Left lobe of liver (tissue), 2 donors: ENCODE measurements around the gene ILDR2. TPM values are rescaled to one million over a fixed set of nuclear protein-coding genes. Genes with fewer than 3 reads are reported as not detected.

Source experiments
- ATAC-seq: fragments of 200-7000 bp; cut with Tn5 transposase; one replicate; pipeline ENCODE4 v1.9.1; 2020; ENCODE audit warnings: mild to moderate bottlenecking, moderate library complexity
- DNase-seq: peaks from one replicate; pipeline ENCODE4 v3.0.0-alpha.2; 2020; ENCODE audit warnings: low spot score
- total RNA-seq: library from RNA; stranded (reverse); gene quantifications from one replicate; pipeline ENCODE4 v1.2.1, GENCODE V29; 2021
- donor health status: DM: no; HTN: no; CAD: no; lungs with moderate emphysema.
- donor health status: DM: no; HTN: yes; CAD: no.

The ILDR2 gene
- total RNA-seq, 1 donor from 2014 or later = 3.3 TPM

- DNase-seq = no peak
- ATAC-seq = no peak
Measured at GRCh38 chr1:166972826-166973225, 2.5 kb downstream of the ILDR2 start.

DNA sequence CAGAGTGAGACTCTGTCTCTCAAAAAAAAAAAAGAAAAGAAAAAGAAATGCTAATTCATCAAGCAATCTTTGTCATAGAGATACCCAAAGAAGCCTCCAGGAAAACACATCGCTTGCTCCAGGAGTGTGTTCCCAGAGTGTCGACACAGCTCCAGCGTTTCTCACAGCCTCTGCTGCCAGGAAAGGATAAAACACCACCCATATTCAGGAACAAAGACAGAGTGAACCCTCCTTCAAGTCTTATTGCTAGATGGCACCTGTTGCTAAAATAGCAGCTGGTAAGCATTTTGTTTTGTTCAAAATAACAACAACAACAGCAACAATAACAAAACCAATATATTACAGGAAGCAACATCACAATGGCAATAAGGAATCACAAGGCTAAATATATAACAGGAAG is 3.1 kb downstream of the ILDR2 start:
- DNase-seq (no peak), ATAC-seq (no peak)

GRCh38 chr1:166971252-166971651 is 4.1 kb downstream of the ILDR2 start:
- no peak for DNase-seq
- no peak for ATAC-seq

DNA sequence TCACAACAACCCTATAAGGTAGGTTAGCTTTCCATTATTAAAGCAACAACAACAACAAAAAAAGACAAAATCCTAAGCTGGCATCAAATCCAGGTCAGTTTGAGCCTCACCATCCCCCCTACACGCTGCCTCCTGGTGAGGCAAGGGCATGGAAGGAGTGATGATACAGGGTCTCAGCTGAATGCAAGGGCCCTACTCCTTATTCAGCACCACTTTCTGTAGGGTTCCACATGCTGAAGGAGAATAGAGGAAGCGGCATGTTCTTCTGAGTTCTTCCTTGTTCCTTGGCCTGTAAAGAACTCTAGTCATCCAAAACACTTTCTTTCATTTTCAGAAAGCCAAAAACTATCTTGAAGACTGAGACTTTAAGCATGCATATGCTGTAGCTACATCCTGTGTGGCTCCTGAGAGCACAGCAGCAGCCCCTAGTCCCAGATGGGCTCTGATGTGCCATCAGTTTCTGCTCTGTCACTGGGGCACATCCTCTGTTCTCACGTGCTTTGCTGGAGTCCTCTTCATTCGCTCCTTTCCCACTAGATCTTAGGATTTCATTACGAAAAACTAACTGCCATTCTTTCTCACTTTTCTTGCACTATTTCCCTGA is 6.2 kb downstream of the ILDR2 start:
- no peak for ATAC-seq
- no peak for DNase-seq

DNA sequence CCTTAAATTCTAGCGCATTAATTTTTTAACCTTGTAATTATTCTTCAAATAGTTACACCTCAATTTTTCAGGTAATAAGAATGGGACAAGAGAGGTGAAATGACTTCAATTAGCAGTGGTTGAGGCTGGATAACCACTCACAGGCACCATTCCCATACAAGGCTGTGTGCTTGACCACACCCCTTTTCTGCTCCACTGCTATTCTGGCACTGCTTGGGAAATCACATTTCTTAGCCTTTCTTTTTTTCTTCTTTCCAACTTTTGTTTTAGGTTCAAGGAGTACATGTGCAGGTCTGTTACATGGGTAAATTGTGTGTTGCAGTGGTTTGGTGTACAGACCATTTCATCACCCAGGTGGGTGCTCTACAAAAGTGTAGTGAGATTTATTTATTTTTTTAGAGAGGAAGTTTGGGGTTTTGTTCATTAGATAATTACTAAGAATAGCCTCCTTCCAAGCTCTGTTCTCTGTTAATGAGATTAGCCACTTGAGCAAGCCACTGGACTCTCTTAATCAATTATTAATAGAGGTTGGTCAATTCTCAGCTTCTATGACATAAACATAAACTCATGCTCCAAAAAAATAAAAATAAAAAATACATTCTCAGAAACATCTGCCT is 14.4 kb downstream of the ILDR2 start:
- DNase-seq (no peak), ATAC-seq (no peak)

DNA sequence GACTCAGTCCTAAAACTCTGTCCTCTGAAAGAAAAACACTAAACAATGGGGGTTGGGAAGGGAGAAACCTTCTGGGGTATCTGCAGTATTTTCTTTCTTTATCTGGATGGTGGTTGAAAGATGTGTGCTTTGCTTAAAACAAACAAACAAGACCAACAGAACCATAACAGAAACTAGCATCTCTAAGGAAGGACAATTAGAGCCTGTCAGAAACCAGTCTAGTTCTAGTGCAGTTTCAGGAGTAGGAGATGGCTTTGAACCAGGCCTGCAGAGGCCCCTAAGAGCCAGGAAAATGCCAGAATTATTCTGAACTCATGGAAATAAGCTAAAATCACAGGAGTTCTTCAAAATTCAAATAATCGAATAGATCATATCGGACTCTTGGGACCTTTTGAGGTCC is 18.5 kb downstream of the ILDR2 start:
- no peak for ATAC-seq
- DNase-seq = no peak

DNA sequence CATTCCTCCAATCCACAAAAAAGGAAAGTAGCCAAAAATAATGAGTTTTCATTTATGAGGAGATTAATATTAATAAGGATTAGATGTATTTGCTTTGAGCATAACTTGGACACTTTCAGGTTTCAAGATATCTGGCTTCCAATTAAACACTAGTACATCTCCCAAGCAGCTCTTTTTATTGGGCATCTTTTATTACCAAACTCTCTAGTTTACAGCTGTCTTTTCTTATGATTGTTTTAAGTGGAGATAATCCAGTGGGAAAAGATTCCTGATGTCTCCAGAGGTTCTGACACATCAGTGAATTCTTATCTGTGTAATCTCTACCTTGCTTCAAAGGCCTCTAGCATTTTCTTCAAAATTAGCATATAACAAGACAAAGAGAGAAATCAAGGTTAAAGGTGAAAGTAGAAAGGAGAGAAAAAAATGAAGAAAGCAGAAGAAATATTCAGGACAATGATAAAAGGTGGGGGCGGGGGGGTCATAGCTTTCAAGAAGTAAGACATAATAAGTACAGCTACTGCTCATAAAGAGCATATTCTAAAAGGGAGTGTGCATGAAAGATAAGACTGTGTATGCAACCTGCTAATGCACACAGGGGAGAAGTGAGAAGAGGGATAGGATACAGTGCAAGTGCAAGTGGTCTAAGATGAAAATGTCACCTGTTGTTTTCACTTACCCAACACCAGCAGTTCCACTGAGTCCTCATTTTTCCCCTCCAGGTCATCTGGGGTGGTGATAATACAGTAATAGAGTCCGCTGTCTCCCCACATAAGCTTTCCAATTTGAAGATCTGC is 19.1 kb downstream of the ILDR2 start:
- no peak for DNase-seq
- no peak for ATAC-seq

- ATAC-seq = no peak
- no peak for DNase-seq
Measured at GRCh38 chr1:166953491-166953890, 21.8 kb downstream of the ILDR2 start.

DNA sequence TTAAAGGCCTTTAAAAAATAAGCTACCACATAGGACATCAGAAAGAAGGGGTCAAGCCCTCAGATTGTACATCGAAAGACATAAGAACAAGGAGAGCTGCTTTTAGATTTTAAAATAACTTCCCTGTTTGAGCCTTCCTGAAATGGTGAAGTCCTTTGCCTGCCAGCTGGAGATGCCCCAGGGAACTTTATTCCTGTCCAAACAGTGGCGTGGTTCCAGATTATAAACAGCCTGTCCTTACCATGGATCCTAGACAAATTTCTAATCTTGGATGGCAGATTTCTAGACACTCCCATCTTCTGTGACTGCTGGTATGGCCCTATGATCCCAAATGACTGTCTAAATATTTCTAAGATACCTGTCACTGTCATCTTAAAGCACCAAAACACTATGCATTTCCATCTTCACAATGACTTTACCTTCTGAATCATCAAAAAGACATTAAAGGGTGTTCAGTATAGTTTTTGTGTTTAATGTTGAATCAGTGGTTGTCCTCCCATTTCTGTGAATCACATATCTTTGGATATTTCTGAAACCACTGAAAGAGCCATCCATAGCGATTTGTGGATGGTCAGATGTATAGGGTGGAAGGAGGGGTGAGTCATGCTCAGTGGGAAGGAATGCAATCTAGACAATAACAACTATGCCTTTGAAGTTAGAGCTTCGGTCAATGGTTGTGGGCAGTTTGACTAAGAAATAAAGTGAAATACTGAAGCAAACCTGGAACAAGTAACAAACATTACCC is 23.2 kb downstream of the ILDR2 start:
- DNase-seq (peak; percentile 49), ATAC-seq (peak; percentile 81)

DNA sequence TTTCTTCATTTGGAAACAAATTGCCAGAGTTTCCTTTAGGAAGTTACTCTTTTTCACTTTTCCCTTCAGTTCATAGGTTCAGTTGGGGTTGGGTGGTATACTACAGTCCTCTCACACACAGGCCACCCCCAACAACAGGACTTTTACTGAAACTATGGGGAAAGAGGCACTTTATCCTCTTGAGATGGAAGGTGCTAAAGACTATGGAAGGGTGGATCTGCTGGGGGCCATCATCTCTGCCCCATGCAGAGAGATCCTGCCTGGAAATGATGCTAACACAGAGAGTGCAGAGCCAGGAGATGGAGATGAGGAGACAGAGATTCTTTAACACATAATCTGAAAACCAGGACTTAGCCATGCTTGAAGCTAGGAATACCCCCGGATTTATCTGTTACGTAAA is 24.3 kb downstream of the ILDR2 start:
- no peak for DNase-seq
- no peak for ATAC-seq

GRCh38 chr1:166950156-166950555 is 25.2 kb downstream of the ILDR2 start:
- DNase-seq (no peak), ATAC-seq (no peak)

- DNase-seq (no peak), ATAC-seq (peak; percentile 80)
Measured at GRCh38 chr1:166948856-166949350, 26.4 kb downstream of the ILDR2 start.

DNA sequence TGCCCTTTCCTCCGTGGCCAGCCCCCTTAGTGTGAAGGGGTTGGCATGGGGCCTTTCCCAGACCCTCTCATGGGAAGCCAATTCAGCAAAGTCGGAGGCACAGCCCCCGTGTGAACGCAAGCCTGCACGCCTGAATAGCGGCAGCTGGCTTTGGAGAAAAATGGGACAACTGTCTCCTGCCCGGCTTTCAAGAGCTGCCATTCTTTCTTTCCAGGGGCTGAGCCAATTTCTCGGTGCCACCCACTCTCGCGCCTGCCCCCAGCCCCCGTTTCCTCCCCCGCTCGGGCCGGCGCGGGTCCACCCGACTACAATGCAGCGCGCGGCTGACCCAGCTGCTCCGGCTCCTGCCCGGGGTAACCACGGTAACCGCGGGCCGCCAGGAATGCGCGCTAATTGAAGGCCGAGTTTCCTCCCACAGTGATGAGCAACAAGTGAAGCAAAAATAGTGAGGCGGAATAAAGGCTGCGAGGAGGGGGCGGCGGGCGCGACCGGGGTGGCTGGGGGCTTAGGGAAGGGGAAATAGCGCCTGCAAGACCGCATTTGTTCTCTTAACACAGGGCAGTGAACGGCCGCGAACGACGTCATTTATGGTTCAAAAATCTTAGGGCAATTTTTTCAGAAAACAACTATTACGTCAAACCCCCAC is 27.8 kb downstream of the ILDR2 start:
- peak; percentile 14 for ATAC-seq
- no peak for DNase-seq

- DNase-seq (no peak), ATAC-seq (no peak)
Measured at GRCh38 chr1:166944186-166944967, 31.0 kb downstream of the ILDR2 start.

- DNase-seq (no peak), ATAC-seq (peak; percentile 62)
Measured at GRCh38 chr1:166939741-166940375, 35.5 kb downstream of the ILDR2 start.

DNA sequence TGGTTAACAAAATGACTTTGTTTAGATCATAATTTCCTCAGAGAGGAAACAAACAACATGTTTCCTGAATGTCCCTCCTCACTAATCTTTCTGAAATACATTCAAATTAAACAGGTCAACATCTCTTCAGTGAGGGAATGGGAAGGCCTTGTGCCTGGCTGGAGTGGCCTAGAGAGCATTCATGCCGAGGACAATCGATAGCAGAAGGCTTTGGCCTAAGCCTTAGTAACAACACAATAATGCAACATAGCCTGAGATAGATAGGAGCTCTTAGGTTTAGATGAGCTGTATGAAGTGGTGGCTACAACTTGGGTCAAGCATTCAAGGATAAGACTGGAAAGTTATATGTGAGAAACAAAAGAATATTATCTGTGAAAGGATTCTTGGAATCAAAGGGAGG is 37.4 kb downstream of the ILDR2 start:
- DNase-seq (no peak), ATAC-seq (no peak)

- ATAC-seq (no peak), DNase-seq (no peak)
Measured at GRCh38 chr1:166937329-166937728, 38.0 kb downstream of the ILDR2 start.

DNA sequence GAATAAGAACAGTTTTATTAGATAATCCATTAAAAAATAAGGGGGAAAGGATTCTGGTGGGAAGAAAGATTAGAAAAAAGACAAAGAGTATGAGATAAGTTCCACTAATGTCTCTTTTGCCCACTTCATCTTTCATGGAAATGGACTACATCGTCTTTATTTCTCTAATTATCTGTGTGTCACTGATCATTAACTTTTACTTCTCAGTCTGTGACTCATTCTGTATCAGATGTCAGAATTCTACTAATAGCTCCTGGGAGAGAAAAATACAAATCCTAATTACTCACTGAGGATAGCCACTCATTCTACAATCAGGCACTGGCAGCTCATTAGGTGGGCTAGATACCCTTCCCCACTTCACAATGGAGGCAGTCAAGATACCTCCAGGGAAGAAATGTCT is 41.7 kb downstream of the ILDR2 start:
- ATAC-seq (no peak), DNase-seq (no peak)

GRCh38 chr1:166933140-166933539 is 42.2 kb downstream of the ILDR2 start:
- no peak for DNase-seq
- no peak for ATAC-seq

- ATAC-seq = no peak
- no peak for DNase-seq
Measured at GRCh38 chr1:166929911-166930310, 45.4 kb downstream of the ILDR2 start.
